CD14-positive monocyte (primary cell): ENCODE data around the gene CDK5RAP2. TPM values are rescaled to one million over a fixed set of nuclear protein-coding genes. Genes with fewer than 3 reads are reported as not detected.

Experiments used
- DNase-seq, 3 donors: peaks; one replicate each; pipeline ENCODE4 v3.0.0-alpha.2; 2011 to 2022
- H2AFZ ChIP-seq: 2 replicates; pipeline ENCODE4 v1.6.0; 2012; ENCODE audit warnings: mild to moderate bottlenecking, low read depth, low read length, inconsistent platforms; ENCODE audit not compliant: insufficient read depth, poor library complexity, severe bottlenecking
- H3K27ac ChIP-seq, 2 donors: 1 replicate in 1 of 2; 2 replicates in 1 of 2; pipeline ENCODE4 v1.5.1; 2012 to 2013; ENCODE audit warnings: low read length in 2 of 2, control low read depth in 1 of 2, inconsistent platforms in 1 of 2, low read depth in 1 of 2, mild to moderate bottlenecking in 1 of 2
- H3K27me3 ChIP-seq, 2 donors: one replicate each; pipeline versions ENCODE4 v1.6.0 to v1.6.1; 2011 to 2013; ENCODE audit warnings: low read length in 2 of 2; ENCODE audit not compliant: control insufficient read depth in 2 of 2, insufficient read depth in 2 of 2
- H3K36me3 ChIP-seq, 2 donors: replicated peaks in 1 of 2; 1 replicate in 1 of 2; 2 replicates in 1 of 2; pipeline versions ENCODE4 v1.5.1 to v1.6.1; 2012 to 2013; ENCODE audit warnings: low read length in 2 of 2, control low read depth in 1 of 2, inconsistent platforms in 1 of 2, mild to moderate bottlenecking in 1 of 2; ENCODE audit not compliant: insufficient read depth in 2 of 2, control insufficient read depth in 1 of 2
- H3K4me1 ChIP-seq, 2 donors: 1 replicate in 1 of 2; 2 replicates in 1 of 2; pipeline versions ENCODE4 v1.5.1 to v1.6.1; 2012 to 2013; ENCODE audit warnings: low read length in 2 of 2, control low read depth in 1 of 2, inconsistent platforms in 1 of 2, mild to moderate bottlenecking in 1 of 2, moderate library complexity in 1 of 2; ENCODE audit not compliant: insufficient read depth in 2 of 2, control insufficient read depth in 1 of 2
- H3K4me2 ChIP-seq: replicated peaks from 2 replicates; pipeline ENCODE3; 2012; ENCODE audit warnings: low read length, moderate library complexity, mild to moderate bottlenecking; ENCODE audit not compliant: poor library complexity, severe bottlenecking; ENCODE audit errors: extremely low read depth
- H3K4me3 ChIP-seq, 3 experiments: fragments of 200-600 bp in 1 of 3; sonication (generic) in 1 of 3; replicated peaks in 1 of 3; 1 replicate in 2 of 3; 2 replicates in 1 of 3; pipeline ENCODE4 v1.5.1; 2011 to 2013; ENCODE audit warnings: low read length in 3 of 3, mild to moderate bottlenecking in 3 of 3, control low read depth in 2 of 3, low read depth in 2 of 3, inconsistent platforms in 1 of 3, moderate library complexity in 1 of 3
- H3K79me2 ChIP-seq: 2 replicates; pipeline ENCODE4 v1.6.0; 2012; ENCODE audit warnings: mild to moderate bottlenecking, control low read depth, inconsistent platforms, low read length, moderate library complexity; ENCODE audit not compliant: insufficient read depth
- H3K9ac ChIP-seq: 2 replicates; pipeline ENCODE4 v1.6.0; 2017; ENCODE audit warnings: low read length, mild to moderate bottlenecking; ENCODE audit not compliant: insufficient read depth, poor library complexity, severe bottlenecking
- H3K9me3 ChIP-seq, 2 donors: replicated peaks in 1 of 2; 1 replicate in 1 of 2; 2 replicates in 1 of 2; pipeline versions ENCODE4 v1.5.1 to v1.6.1; 2012 to 2013; ENCODE audit warnings: low read length in 2 of 2, control low read depth in 1 of 2; ENCODE audit not compliant: control insufficient read depth in 1 of 2, insufficient read depth in 1 of 2
- H4K20me1 ChIP-seq: 2 replicates; pipeline ENCODE4 v1.6.0; 2012; ENCODE audit warnings: mild to moderate bottlenecking, low read length, control low read depth, moderate library complexity; ENCODE audit not compliant: insufficient read depth
- H3K27ac Mint-ChIP-seq, 7 donors: one replicate each; pipeline ENCODE4 v1.8.0; 2020; ENCODE audit warnings: mild to moderate bottlenecking in 7 of 7, mixed read lengths in 7 of 7, moderate library complexity in 6 of 7, inconsistent platforms in 2 of 7
- H3K27me3 Mint-ChIP-seq, 3 donors: one replicate each; pipeline ENCODE4 v1.8.0; 2021 to 2022; ENCODE audit warnings: low read depth in 3 of 3, mild to moderate bottlenecking in 3 of 3, mixed read lengths in 3 of 3, moderate library complexity in 3 of 3, inconsistent platforms in 1 of 3
- H3K36me3 Mint-ChIP-seq, 2 donors: one replicate each; pipeline ENCODE4 v1.8.0; 2020; ENCODE audit warnings: mixed read lengths in 2 of 2, inconsistent platforms in 1 of 2, mild to moderate bottlenecking in 1 of 2
- H3K4me1 Mint-ChIP-seq: one replicate; pipeline ENCODE4 v1.8.0; 2020; ENCODE audit warnings: mild to moderate bottlenecking, mixed read lengths
- H3K4me3 Mint-ChIP-seq, 2 donors: one replicate each; pipeline ENCODE4 v1.8.0; 2020; ENCODE audit warnings: mild to moderate bottlenecking in 2 of 2, mixed read lengths in 2 of 2, moderate library complexity in 1 of 2
- H3K9me3 Mint-ChIP-seq, 7 donors: one replicate each; pipeline ENCODE4 v1.8.0; 2020 to 2022; ENCODE audit warnings: mixed read lengths in 7 of 7, mild to moderate bottlenecking in 6 of 7, moderate library complexity in 6 of 7, inconsistent platforms in 2 of 7
- WGBS: methylation state at CpG from one replicate; pipeline ENCODE4 v1.1.5; 2013; ENCODE audit warnings: missing lambda C conversion rate; ENCODE audit not compliant: insufficient coverage; 5-methylcytosine and 5-hydroxymethylcytosine counted together
- intact Hi-C, 2 donors: fragments of 100-400 bp; cut with micrococcal nuclease; formaldehyde crosslinking; loops; one replicate each; pipeline versions ENCODE4 v1.15.0 to v1.15.1; 2023
- polyA plus RNA-seq, 3 donors: library from polyadenylated mRNA; depleted of rRNA in 1 of 3; unstranded in 2 of 3; stranded (reverse) in 1 of 3; fragments of 300-500 nt in 2 of 3; fragments of >200 nt in 1 of 3; fragmentation: Illumina TruSeq in 2 of 3; gene quantifications; 1 replicate in 2 of 3; 2 replicates in 1 of 3; pipeline ENCODE4 v1.2.3, GENCODE V29; 2012 to 2021
- TF ChIP-seq, protein P1 (sequence below): fragments of 200-600 bp; IDR thresholded peaks from one replicate; pipeline ENCODE4 v1.8.0; 2022; ENCODE audit warnings: antibody characterized with exemption, mild to moderate bottlenecking

Gene CDK5RAP2
- polyA plus RNA-seq, 3 donors, result 2.0 to 13.7 (median 6.1) TPM

DNA sequence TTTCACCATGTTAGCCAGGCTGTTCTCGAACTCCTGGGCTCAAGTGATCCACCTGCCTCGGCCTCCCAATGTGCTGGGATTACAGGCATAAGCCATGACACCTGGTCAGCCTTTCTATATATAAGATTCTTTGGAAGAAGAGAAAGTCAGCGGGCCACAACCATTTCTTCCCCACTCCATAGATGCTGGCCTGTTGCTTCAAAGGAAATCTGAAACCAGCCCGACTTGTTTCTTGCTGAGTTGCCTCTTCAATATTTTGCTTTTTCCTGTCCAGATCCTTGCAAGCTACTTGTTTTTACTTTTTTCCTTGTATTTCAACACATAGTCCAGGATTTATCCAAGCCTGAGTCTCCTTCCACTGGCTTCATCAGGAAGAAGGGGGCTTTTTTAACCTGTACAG is 219.5 kb downstream of the CDK5RAP2 start:
- no peaks in the 10 kb centered on the region for H3K79me2 ChIP-seq
- no peaks in the 10 kb centered on the region for H3K4me1 ChIP-seq
- TF ChIP-seq, protein P1, sequence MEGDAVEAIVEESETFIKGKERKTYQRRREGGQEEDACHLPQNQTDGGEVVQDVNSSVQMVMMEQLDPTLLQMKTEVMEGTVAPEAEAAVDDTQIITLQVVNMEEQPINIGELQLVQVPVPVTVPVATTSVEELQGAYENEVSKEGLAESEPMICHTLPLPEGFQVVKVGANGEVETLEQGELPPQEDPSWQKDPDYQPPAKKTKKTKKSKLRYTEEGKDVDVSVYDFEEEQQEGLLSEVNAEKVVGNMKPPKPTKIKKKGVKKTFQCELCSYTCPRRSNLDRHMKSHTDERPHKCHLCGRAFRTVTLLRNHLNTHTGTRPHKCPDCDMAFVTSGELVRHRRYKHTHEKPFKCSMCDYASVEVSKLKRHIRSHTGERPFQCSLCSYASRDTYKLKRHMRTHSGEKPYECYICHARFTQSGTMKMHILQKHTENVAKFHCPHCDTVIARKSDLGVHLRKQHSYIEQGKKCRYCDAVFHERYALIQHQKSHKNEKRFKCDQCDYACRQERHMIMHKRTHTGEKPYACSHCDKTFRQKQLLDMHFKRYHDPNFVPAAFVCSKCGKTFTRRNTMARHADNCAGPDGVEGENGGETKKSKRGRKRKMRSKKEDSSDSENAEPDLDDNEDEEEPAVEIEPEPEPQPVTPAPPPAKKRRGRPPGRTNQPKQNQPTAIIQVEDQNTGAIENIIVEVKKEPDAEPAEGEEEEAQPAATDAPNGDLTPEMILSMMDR, result no peak
- no peak overlapping the region for H3K9ac ChIP-seq
- H3K27ac Mint-ChIP-seq, result no peak overlapping the region
- H3K27me3 Mint-ChIP-seq, result peaks cover 6 to 7% (median 7%) of the 10 kb centered on the region in 3 donors
- WGBS, result 92% methylated on average over 3 of the region's 4 CpGs
- DNase-seq, result no peak
- H2AFZ ChIP-seq, result no peak overlapping the region
- H3K36me3 Mint-ChIP-seq, result no peaks in the 10 kb centered on the region
- H3K9me3 ChIP-seq, result no peaks in the 10 kb centered on the region
- peaks cover 0 to 4% (median 2%) of the 10 kb centered on the region in 7 donors for H3K9me3 Mint-ChIP-seq
- intact Hi-C loops, result no loop called here
- H4K20me1 ChIP-seq, result no peaks in the 10 kb centered on the region
- no peak overlapping the region for H3K4me3 ChIP-seq
- no peaks in the 10 kb centered on the region for H3K4me1 Mint-ChIP-seq
- H3K36me3 ChIP-seq, result no peaks in the 10 kb centered on the region
- H3K4me2 ChIP-seq, result no peak overlapping the region
- H3K27me3 ChIP-seq, result no peaks in the 10 kb centered on the region
- no peak overlapping the region for H3K27ac ChIP-seq
- no peak overlapping the region for H3K4me3 Mint-ChIP-seq

GRCh38 chr9:120360046-120360445 is 219.9 kb downstream of the CDK5RAP2 start:
- intact Hi-C loops, result no loop called here
- DNase-seq, result no peak
- TF ChIP-seq, protein P1, result no peak
- H2AFZ ChIP-seq, result no peak overlapping the region
- H3K4me3 ChIP-seq, result no peak overlapping the region
- no peaks in the 10 kb centered on the region for H3K27me3 ChIP-seq
- no peaks in the 10 kb centered on the region for H4K20me1 ChIP-seq
- no peak overlapping the region for H3K4me2 ChIP-seq
- WGBS, result 97% methylated on average over 4 of the region's 4 CpGs
- no peaks in the 10 kb centered on the region for H3K36me3 ChIP-seq
- Mint-ChIP-seq H3K4me1 (no peaks in the 10 kb centered on the region), H3K9me3 (peaks cover 0 to 2% (median 1%) of the 10 kb centered on the region in 7 donors), H3K27ac (no peak overlapping the region), H3K4me3 (no peak overlapping the region), H3K27me3 (peaks cover 6 to 7% (median 7%) of the 10 kb centered on the region in 3 donors), H3K36me3 (no peaks in the 10 kb centered on the region)
- H3K79me2 ChIP-seq, result no peaks in the 10 kb centered on the region
- no peaks in the 10 kb centered on the region for H3K9me3 ChIP-seq
- H3K9ac ChIP-seq, result no peak overlapping the region
- no peaks in the 10 kb centered on the region for H3K4me1 ChIP-seq
- H3K27ac ChIP-seq, result no peak overlapping the region
